T-helper 2 cell (primary cell): ENCODE results near the gene SPON1.
"Not testable (repeated sequence)": the region's sequence is repeated elsewhere in the genome, so short reads cannot be mapped to it uniquely, and the experiment has no call there.

Experiments used
- DNase-seq, 5 experiments: peaks; one replicate each; pipeline versions ENCODE4 v3.0.0 to v3.0.0-alpha.2; 2012 to 2022

SPON1 gene

GRCh38 chr11:14251754-14252153 is 289.2 kb downstream of the SPON1 start:
- no peak for DNase-seq

GRCh38 chr11:14252501-14252900 is 290.0 kb downstream of the SPON1 start:
- DNase-seq, result not testable (repeated sequence)

GRCh38 chr11:14253421-14253820 is 290.9 kb downstream of the SPON1 start:
- DNase-seq, result no peak

GRCh38 chr11:14253840-14254239 is 291.3 kb downstream of the SPON1 start:
- DNase-seq, result no peak

- no peak for DNase-seq
Observed at GRCh38 chr11:14254533-14255237, 292.2 kb downstream of the SPON1 start.

GRCh38 chr11:14255238-14255534 is 292.7 kb downstream of the SPON1 start:
- DNase-seq, result no peak

GRCh38 chr11:14258221-14258935 is 295.9 kb downstream of the SPON1 start:
- no peak for DNase-seq

GRCh38 chr11:14259186-14259784 is 296.8 kb downstream of the SPON1 start:
- DNase-seq, result no peak

GRCh38 chr11:14259878-14260277 is 297.4 kb downstream of the SPON1 start:
- no peak for DNase-seq

- DNase-seq, result no peak
Observed at GRCh38 chr11:14261066-14261465, 298.5 kb downstream of the SPON1 start.

GRCh38 chr11:14262271-14262846 is 299.8 kb downstream of the SPON1 start:
- no peak for DNase-seq

GRCh38 chr11:14264966-14265365 is 302.4 kb downstream of the SPON1 start:
- DNase-seq, result no peak

GRCh38 chr11:14266622-14267021 is 304.1 kb downstream of the SPON1 start:
- no peak for DNase-seq

GRCh38 chr11:14267861-14268635 is 305.5 kb downstream of the SPON1 start:
- DNase-seq, result no peak

- no peak for DNase-seq
Observed at GRCh38 chr11:14269692-14270573, 307.4 kb downstream of the SPON1 start.

- DNase-seq, result peak in 2 of 5 experiments; percentile 22 to 82
Observed at GRCh38 chr11:14270690-14271542, 308.4 kb downstream of the SPON1 start.

GRCh38 chr11:14273895-14274294 is 311.4 kb downstream of the SPON1 start:
- no peak for DNase-seq

- DNase-seq, result no peak
Observed at GRCh38 chr11:14275076-14275475, 312.6 kb downstream of the SPON1 start.

GRCh38 chr11:14278869-14279268 is 316.3 kb downstream of the SPON1 start:
- DNase-seq, result not testable (repeated sequence)

GRCh38 chr11:14288189-14288935 is 325.8 kb downstream of the SPON1 start:
- DNase-seq, result peak in 1 of 5 experiments; percentile 85
